NB4 (cell line): ENCODE data around the gene KIF6.

Experiments used
- DNase-seq: peaks from one replicate; pipeline ENCODE4 v3.0.0; 2010; ENCODE audit warnings: low read depth
- H3K4me3 ChIP-seq: one replicate; pipeline ENCODE4 v1.5.1; 2011; ENCODE audit warnings: mild to moderate bottlenecking, low read depth, low read length, moderate library complexity
- MYC ChIP-seq: IDR thresholded peaks from 2 replicates; pipeline ENCODE4 v1.6.1; 2011; ENCODE audit warnings: low read depth, low read length
- POLR2A ChIP-seq: IDR thresholded peaks from 2 replicates; pipeline ENCODE4 v1.6.1; 2011; ENCODE audit warnings: mild to moderate bottlenecking; ENCODE audit not compliant: insufficient read length; ENCODE audit errors: extremely low read depth
- TF ChIP-seq, protein P1 (sequence below): IDR thresholded peaks from 2 replicates; pipeline ENCODE4 v1.6.1; 2011; ENCODE audit warnings: low read depth, low read length
- TF ChIP-seq, protein P2 (sequence below): IDR thresholded peaks from one replicate; pipeline ENCODE4 v1.5.1; 2012; ENCODE audit warnings: low read depth, low read length

KIF6 gene

DNA sequence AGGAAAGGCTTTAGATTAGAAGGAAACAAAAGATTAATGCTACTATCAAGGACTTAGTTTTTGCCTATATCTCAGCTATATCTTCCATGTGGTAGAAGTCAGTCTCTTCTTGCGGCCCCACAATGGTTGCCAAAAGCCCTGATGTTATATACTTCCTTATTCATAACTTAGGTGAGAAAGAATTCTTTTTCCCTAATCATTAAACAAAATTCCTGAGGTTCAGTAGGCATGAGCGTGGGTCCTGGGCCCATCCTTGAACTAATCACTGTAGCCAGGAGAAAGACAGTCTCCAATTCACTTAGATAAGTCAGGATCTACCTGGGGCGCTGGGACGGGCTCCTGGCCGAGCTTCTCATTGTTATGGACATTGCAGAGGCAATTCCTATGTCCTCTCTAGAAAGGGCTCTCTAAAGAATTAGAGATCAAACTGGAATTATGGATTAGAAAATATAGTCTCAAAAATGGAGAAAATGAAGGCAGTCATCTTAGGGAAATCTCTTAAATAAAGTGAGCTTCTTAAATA lies 134.3 kb downstream of the KIF6 start:
- TF ChIP-seq, protein P1, sequence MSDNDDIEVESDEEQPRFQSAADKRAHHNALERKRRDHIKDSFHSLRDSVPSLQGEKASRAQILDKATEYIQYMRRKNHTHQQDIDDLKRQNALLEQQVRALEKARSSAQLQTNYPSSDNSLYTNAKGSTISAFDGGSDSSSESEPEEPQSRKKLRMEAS: no peak
- TF ChIP-seq MYC: no peak
- TF ChIP-seq, protein P2, sequence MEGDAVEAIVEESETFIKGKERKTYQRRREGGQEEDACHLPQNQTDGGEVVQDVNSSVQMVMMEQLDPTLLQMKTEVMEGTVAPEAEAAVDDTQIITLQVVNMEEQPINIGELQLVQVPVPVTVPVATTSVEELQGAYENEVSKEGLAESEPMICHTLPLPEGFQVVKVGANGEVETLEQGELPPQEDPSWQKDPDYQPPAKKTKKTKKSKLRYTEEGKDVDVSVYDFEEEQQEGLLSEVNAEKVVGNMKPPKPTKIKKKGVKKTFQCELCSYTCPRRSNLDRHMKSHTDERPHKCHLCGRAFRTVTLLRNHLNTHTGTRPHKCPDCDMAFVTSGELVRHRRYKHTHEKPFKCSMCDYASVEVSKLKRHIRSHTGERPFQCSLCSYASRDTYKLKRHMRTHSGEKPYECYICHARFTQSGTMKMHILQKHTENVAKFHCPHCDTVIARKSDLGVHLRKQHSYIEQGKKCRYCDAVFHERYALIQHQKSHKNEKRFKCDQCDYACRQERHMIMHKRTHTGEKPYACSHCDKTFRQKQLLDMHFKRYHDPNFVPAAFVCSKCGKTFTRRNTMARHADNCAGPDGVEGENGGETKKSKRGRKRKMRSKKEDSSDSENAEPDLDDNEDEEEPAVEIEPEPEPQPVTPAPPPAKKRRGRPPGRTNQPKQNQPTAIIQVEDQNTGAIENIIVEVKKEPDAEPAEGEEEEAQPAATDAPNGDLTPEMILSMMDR: no peak
- no peak for TF ChIP-seq POLR2A
- DNase-seq: no peak
- H3K4me3 ChIP-seq: no peak overlapping the region

DNA sequence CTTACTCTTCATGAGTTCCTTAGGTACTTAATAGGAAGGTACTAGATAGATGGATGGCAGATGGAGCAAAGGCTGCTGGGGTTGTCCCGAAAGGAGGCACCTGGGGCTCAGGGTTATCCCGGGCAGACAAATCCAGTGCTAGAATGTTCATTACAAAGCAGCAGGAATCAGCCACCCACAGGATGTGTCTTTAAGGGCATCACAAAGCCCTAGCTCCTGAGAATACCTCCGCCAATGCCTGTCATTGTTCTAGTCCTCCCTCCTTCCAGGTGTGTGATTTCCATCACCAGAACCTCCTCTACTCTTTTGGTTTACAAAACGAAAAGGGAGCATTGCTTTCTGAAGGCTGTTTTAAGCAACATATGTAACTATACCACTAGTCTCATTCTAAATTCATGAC lies 138.1 kb downstream of the KIF6 start:
- no peak overlapping the region for H3K4me3 ChIP-seq
- DNase-seq: no peak
- TF ChIP-seq, protein P1: no peak
- TF ChIP-seq, protein P2: no peak
- TF ChIP-seq POLR2A: no peak
- no peak for TF ChIP-seq MYC

DNA sequence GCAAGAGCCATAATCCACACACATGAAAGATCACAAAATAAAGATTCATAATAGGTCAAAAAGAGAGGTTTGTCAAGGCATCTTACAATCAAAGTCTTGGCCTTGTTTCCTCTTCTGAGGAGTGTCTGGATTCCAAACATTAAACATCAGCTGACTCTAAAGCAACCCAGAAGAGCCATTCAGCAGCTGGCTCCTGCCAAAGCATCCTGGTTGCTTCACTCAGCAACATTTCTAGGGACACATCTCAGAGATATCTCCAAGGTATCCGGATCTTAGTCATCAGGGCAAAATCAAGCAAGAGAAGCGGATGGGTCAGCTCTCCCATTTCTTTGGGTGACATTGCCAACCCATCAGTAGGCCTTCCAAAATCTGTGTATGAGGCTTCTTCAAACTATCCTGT lies 139.6 kb downstream of the KIF6 start:
- TF ChIP-seq POLR2A (no peak), MYC (no peak)
- TF ChIP-seq, protein P1: no peak
- TF ChIP-seq, protein P2: no peak
- DNase-seq: no peak
- no peak overlapping the region for H3K4me3 ChIP-seq

DNA sequence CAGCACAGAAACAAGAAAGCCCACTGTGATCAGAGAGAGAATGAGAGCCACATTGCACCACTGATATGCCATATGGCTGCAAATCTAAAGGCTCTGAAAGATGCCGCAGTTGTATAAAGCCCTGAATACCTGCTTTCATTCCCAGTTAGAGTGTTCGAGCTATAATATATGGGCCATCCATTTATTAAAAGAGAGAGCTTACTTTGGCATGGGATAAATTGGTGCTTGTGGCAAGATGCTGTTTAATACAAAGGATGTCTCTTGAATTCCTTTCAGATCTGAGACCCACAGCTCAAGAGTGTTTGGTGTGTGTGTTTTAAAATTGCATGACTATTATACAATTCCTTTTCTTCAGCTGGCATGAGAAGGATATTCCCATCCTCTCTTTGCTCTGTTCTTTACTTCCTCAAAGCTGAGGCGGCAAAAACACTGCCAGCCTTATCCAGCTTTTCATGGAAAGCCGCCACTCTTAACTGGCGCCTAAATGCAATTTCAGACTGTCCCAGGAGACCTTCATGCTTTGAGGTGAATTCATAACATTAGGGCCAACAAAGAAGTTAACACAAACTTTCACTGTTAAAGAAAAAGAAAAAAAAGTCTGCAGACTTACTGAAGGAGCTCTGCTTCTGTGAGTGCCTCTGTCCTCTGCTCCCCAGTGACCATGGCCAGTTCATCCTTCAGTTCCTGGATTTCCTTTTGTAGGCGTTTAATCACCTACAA lies 147.6 kb downstream of the KIF6 start:
- no peak overlapping the region for H3K4me3 ChIP-seq
- TF ChIP-seq POLR2A (no peak), MYC (no peak)
- TF ChIP-seq, protein P1: no peak
- TF ChIP-seq, protein P2: no peak

DNA sequence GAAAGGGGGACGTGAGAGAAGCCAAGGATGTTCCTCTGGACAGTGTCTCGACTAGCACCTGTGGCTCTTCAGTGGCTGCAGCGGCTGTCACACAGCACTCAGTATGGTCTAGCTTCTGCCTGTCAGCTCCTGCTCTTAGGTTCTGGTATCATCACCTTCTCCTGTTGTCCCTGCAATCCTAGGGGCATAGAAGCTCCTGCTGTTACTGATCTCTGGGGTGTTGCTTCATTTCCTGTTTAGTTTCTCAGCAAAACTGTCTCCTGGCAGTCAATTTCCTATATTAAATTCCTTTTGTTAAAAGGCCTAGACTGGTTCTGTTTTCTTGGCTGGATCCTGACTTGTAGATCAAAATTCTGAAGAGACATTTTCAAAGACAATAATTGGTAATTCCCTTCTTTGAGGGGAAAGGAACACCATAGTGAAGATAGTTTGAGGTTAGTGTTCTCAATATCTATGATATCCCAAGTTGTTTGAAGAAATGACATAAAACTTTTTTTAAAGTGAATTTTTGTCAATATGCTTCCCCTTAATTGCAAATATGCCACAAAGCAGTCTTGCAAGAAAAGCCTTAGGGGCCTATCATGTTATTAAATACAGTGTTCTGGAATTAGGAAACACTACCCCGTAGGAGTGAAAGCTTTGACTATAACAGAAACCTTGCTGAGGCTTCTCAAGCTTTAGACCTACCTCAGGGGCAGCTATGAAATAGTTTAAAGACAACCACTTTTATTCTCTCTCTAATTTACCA lies 148.5 kb downstream of the KIF6 start:
- DNase-seq: peak; percentile 36
- TF ChIP-seq POLR2A (no peak), MYC (no peak)
- TF ChIP-seq, protein P2: no peak
- TF ChIP-seq, protein P1: no peak

More for the DNA sequence above, 147.6 kb downstream of the KIF6 start:
- DNase-seq: no peak

More for the DNA sequence above, 148.5 kb downstream of the KIF6 start:
- H3K4me3 ChIP-seq: no peak overlapping the region
